CD14-positive monocyte (primary cell): ENCODE data around the gene DYNC1I1. TPM values are rescaled to one million over a fixed set of nuclear protein-coding genes. Genes with fewer than 3 reads are reported as not detected.

Experiments used
- DNase-seq, 3 donors: peaks; one replicate each; pipeline ENCODE4 v3.0.0-alpha.2; 2011 to 2022
- H2AFZ ChIP-seq: 2 replicates; pipeline ENCODE4 v1.6.0; 2012; ENCODE audit warnings: mild to moderate bottlenecking, low read depth, low read length, inconsistent platforms; ENCODE audit not compliant: insufficient read depth, poor library complexity, severe bottlenecking
- H3K27ac ChIP-seq, 2 donors: 1 replicate in 1 of 2; 2 replicates in 1 of 2; pipeline ENCODE4 v1.5.1; 2012 to 2013; ENCODE audit warnings: low read length in 2 of 2, control low read depth in 1 of 2, inconsistent platforms in 1 of 2, low read depth in 1 of 2, mild to moderate bottlenecking in 1 of 2
- H3K27me3 ChIP-seq, 2 donors: one replicate each; pipeline versions ENCODE4 v1.6.0 to v1.6.1; 2011 to 2013; ENCODE audit warnings: low read length in 2 of 2; ENCODE audit not compliant: control insufficient read depth in 2 of 2, insufficient read depth in 2 of 2
- H3K36me3 ChIP-seq, 2 donors: replicated peaks in 1 of 2; 1 replicate in 1 of 2; 2 replicates in 1 of 2; pipeline versions ENCODE4 v1.5.1 to v1.6.1; 2012 to 2013; ENCODE audit warnings: low read length in 2 of 2, control low read depth in 1 of 2, inconsistent platforms in 1 of 2, mild to moderate bottlenecking in 1 of 2; ENCODE audit not compliant: insufficient read depth in 2 of 2, control insufficient read depth in 1 of 2
- H3K4me1 ChIP-seq, 2 donors: 1 replicate in 1 of 2; 2 replicates in 1 of 2; pipeline versions ENCODE4 v1.5.1 to v1.6.1; 2012 to 2013; ENCODE audit warnings: low read length in 2 of 2, control low read depth in 1 of 2, inconsistent platforms in 1 of 2, mild to moderate bottlenecking in 1 of 2, moderate library complexity in 1 of 2; ENCODE audit not compliant: insufficient read depth in 2 of 2, control insufficient read depth in 1 of 2
- H3K4me2 ChIP-seq: replicated peaks from 2 replicates; pipeline ENCODE3; 2012; ENCODE audit warnings: low read length, moderate library complexity, mild to moderate bottlenecking; ENCODE audit not compliant: poor library complexity, severe bottlenecking; ENCODE audit errors: extremely low read depth
- H3K4me3 ChIP-seq, 3 experiments: fragments of 200-600 bp in 1 of 3; sonication (generic) in 1 of 3; replicated peaks in 1 of 3; 1 replicate in 2 of 3; 2 replicates in 1 of 3; pipeline ENCODE4 v1.5.1; 2011 to 2013; ENCODE audit warnings: low read length in 3 of 3, mild to moderate bottlenecking in 3 of 3, control low read depth in 2 of 3, low read depth in 2 of 3, inconsistent platforms in 1 of 3, moderate library complexity in 1 of 3
- H3K79me2 ChIP-seq: 2 replicates; pipeline ENCODE4 v1.6.0; 2012; ENCODE audit warnings: mild to moderate bottlenecking, control low read depth, inconsistent platforms, low read length, moderate library complexity; ENCODE audit not compliant: insufficient read depth
- H3K9ac ChIP-seq: 2 replicates; pipeline ENCODE4 v1.6.0; 2017; ENCODE audit warnings: low read length, mild to moderate bottlenecking; ENCODE audit not compliant: insufficient read depth, poor library complexity, severe bottlenecking
- H3K9me3 ChIP-seq, 2 donors: replicated peaks in 1 of 2; 1 replicate in 1 of 2; 2 replicates in 1 of 2; pipeline versions ENCODE4 v1.5.1 to v1.6.1; 2012 to 2013; ENCODE audit warnings: low read length in 2 of 2, control low read depth in 1 of 2; ENCODE audit not compliant: control insufficient read depth in 1 of 2, insufficient read depth in 1 of 2
- H4K20me1 ChIP-seq: 2 replicates; pipeline ENCODE4 v1.6.0; 2012; ENCODE audit warnings: mild to moderate bottlenecking, low read length, control low read depth, moderate library complexity; ENCODE audit not compliant: insufficient read depth
- H3K27ac Mint-ChIP-seq, 7 donors: one replicate each; pipeline ENCODE4 v1.8.0; 2020; ENCODE audit warnings: mild to moderate bottlenecking in 7 of 7, mixed read lengths in 7 of 7, moderate library complexity in 6 of 7, inconsistent platforms in 2 of 7
- H3K27me3 Mint-ChIP-seq, 3 donors: one replicate each; pipeline ENCODE4 v1.8.0; 2021 to 2022; ENCODE audit warnings: low read depth in 3 of 3, mild to moderate bottlenecking in 3 of 3, mixed read lengths in 3 of 3, moderate library complexity in 3 of 3, inconsistent platforms in 1 of 3
- H3K36me3 Mint-ChIP-seq, 2 donors: one replicate each; pipeline ENCODE4 v1.8.0; 2020; ENCODE audit warnings: mixed read lengths in 2 of 2, inconsistent platforms in 1 of 2, mild to moderate bottlenecking in 1 of 2
- H3K4me1 Mint-ChIP-seq: one replicate; pipeline ENCODE4 v1.8.0; 2020; ENCODE audit warnings: mild to moderate bottlenecking, mixed read lengths
- H3K4me3 Mint-ChIP-seq, 2 donors: one replicate each; pipeline ENCODE4 v1.8.0; 2020; ENCODE audit warnings: mild to moderate bottlenecking in 2 of 2, mixed read lengths in 2 of 2, moderate library complexity in 1 of 2
- H3K9me3 Mint-ChIP-seq, 7 donors: one replicate each; pipeline ENCODE4 v1.8.0; 2020 to 2022; ENCODE audit warnings: mixed read lengths in 7 of 7, mild to moderate bottlenecking in 6 of 7, moderate library complexity in 6 of 7, inconsistent platforms in 2 of 7
- CTCF ChIP-seq: fragments of 200-600 bp; IDR thresholded peaks from one replicate; pipeline ENCODE4 v1.8.0; 2022; ENCODE audit warnings: antibody characterized with exemption, mild to moderate bottlenecking
- WGBS: methylation state at CpG from one replicate; pipeline ENCODE4 v1.1.5; 2013; ENCODE audit warnings: missing lambda C conversion rate; ENCODE audit not compliant: insufficient coverage; 5-methylcytosine and 5-hydroxymethylcytosine counted together
- intact Hi-C, 2 donors: fragments of 100-400 bp; cut with micrococcal nuclease; formaldehyde crosslinking; loops; one replicate each; pipeline versions ENCODE4 v1.15.0 to v1.15.1; 2023
- polyA plus RNA-seq, 3 donors: library from polyadenylated mRNA; depleted of rRNA in 1 of 3; unstranded in 2 of 3; stranded (reverse) in 1 of 3; fragments of 300-500 nt in 2 of 3; fragments of >200 nt in 1 of 3; fragmentation: Illumina TruSeq in 2 of 3; gene quantifications; 1 replicate in 2 of 3; 2 replicates in 1 of 3; pipeline ENCODE4 v1.2.3, GENCODE V29; 2012 to 2021

Gene DYNC1I1
- polyA plus RNA-seq, 3 donors = not detected

- no peak overlapping the region for H3K4me3 ChIP-seq
- no peak overlapping the region for H3K9ac ChIP-seq
- peaks cover 0 to 7% (median 0%) of the 10 kb centered on the region in 7 donors for H3K9me3 Mint-ChIP-seq
- peaks cover 0 to 1% (median 0%) of the 10 kb centered on the region in 3 donors for H3K27me3 Mint-ChIP-seq
- no peak overlapping the region for H3K4me2 ChIP-seq
- H4K20me1 ChIP-seq = no peaks in the 10 kb centered on the region
- H3K9me3 ChIP-seq = no peaks in the 10 kb centered on the region
- WGBS = 90% methylated on average over 1 of the region's 2 CpGs
- H3K36me3 Mint-ChIP-seq = no peaks in the 10 kb centered on the region
- intact Hi-C loops = no loop called here
- no peak for DNase-seq
- no peaks in the 10 kb centered on the region for H3K79me2 ChIP-seq
- no peaks in the 10 kb centered on the region for H3K4me1 ChIP-seq
- H3K27ac Mint-ChIP-seq = no peak overlapping the region
- no peaks in the 10 kb centered on the region for H3K4me1 Mint-ChIP-seq
- H3K4me3 Mint-ChIP-seq = no peak overlapping the region
- no peak overlapping the region for H2AFZ ChIP-seq
- H3K27me3 ChIP-seq = no peaks in the 10 kb centered on the region
- no peak for TF ChIP-seq CTCF
- H3K27ac ChIP-seq = no peak overlapping the region
- H3K36me3 ChIP-seq = no peaks in the 10 kb centered on the region
Measured at GRCh38 chr7:96016735-96017134, 244.4 kb downstream of the DYNC1I1 start.

DNA sequence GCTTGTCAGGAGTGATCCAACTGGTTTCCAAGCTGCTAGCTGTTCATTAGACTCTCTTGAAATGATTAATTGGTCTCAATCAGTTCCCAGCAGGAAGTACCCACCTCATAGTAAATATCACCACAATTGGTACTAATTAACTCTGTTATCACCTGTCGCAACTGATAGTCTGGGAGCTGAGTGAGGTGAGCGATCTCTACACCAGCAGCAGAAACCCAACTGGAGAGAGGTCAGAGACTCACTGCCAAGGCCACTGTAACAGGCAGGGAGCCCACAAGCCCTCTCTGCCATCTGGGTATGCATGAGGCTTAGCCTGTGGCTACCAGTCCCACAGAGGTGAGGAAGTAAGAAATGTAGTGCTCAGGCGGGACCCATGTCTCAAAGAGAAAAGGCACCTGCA lies 245.5 kb downstream of the DYNC1I1 start:
- Mint-ChIP-seq H3K9me3 (peaks cover 0 to 7% (median 0%) of the 10 kb centered on the region in 7 donors), H3K4me3 (no peak overlapping the region), H3K36me3 (no peaks in the 10 kb centered on the region), H3K27ac (no peak overlapping the region), H3K4me1 (no peaks in the 10 kb centered on the region), H3K27me3 (peaks cover 0 to 1% (median 0%) of the 10 kb centered on the region in 3 donors)
- TF ChIP-seq CTCF = no peak
- no peaks in the 10 kb centered on the region for H3K9me3 ChIP-seq
- no peaks in the 10 kb centered on the region for H3K27me3 ChIP-seq
- no peaks in the 10 kb centered on the region for H4K20me1 ChIP-seq
- no peak overlapping the region for H2AFZ ChIP-seq
- H3K27ac ChIP-seq = no peak overlapping the region
- no peaks in the 10 kb centered on the region for H3K79me2 ChIP-seq
- H3K36me3 ChIP-seq = no peaks in the 10 kb centered on the region
- no peak for DNase-seq
- H3K4me3 ChIP-seq = no peak overlapping the region
- no peaks in the 10 kb centered on the region for H3K4me1 ChIP-seq
- intact Hi-C loops = no loop called here
- no peak overlapping the region for H3K4me2 ChIP-seq
- no peak overlapping the region for H3K9ac ChIP-seq
- 92% methylated on average over 2 of the region's 3 CpGs for WGBS
